HCT116 (cell line): Measurements from ENCODE around the gene ZNF438. TPM values are rescaled to one million over a fixed set of nuclear protein-coding genes. Genes with fewer than 3 reads are reported as not detected.

Experiments used
- ATAC-seq: fragments of 200-7000 bp; cut with Tn5 transposase; 2 replicates; pipeline ENCODE4 v1.9.1; 2020; ENCODE audit warnings: mild to moderate bottlenecking, moderate library complexity
- BruUV-seq: library from RNA; stranded (reverse); fragments of 400-500 nt; replicated peaks from 2 replicates; lab custom pipeline; 2021; lab: Mats Ljungman, UMichigan
- CTCF ChIA-PET: fragments of 300-600 bp; sonication (Branson Sonifier 250); formaldehyde crosslinking; loops from one replicate; lab custom pipeline; 2021; ENCODE audit warnings: antibody characterized with exemption; lab: Charles Lee
- POLR2A ChIA-PET: fragments of 300-600, 350-600 bp; sonication (Branson Sonifier 250); formaldehyde crosslinking; loops from one replicate; lab custom pipeline; 2021; ENCODE audit warnings: antibody characterized with exemption; lab: Charles Lee
- RAD21 ChIA-PET, 2 experiments: fragments of 300-600 bp; sonication (Branson Sonifier 250); formaldehyde crosslinking; loops; one replicate each; lab custom pipeline; 2023; ENCODE audit warnings: low total read pairs in 2 of 2; ENCODE audit not compliant: uncharacterized antibody in 2 of 2, unreplicated experiment in 2 of 2, low non-redundant PET in 1 of 2; lab: Charles Lee
- DNase-seq: peaks from one replicate; pipeline ENCODE4 v3.0.0-alpha.2; 2010; ENCODE audit warnings: low read depth, low spot score
- H2AFZ ChIP-seq: fragments of 200-600 bp; shearing (Covaris generic), sonication (generic); 2 replicates; pipeline ENCODE4 v1.6.1; 2017; ENCODE audit warnings: low read depth, mixed run types, mixed read lengths, antibody characterized with exemption, low read length; ENCODE audit not compliant: poor library complexity, severe bottlenecking
- H3K27ac ChIP-seq: 2 replicates; pipeline ENCODE4 v1.5.1; 2012; ENCODE audit warnings: low read depth, low read length
- H3K27me3 ChIP-seq: fragments of 200-600 bp; sonication (generic); 2 replicates; pipeline ENCODE4 v1.6.1; 2016; ENCODE audit warnings: mixed run types, low read length, mixed read lengths; ENCODE audit not compliant: insufficient read depth
- H3K36me3 ChIP-seq, 2 experiments: fragments of 200-500 bp in 1 of 2; fragments of 200-600 bp in 1 of 2; sonication (Bioruptor generic) in 1 of 2; sonication (generic) in 1 of 2; 2 replicates each; pipeline versions ENCODE4 v1.5.1 to v1.6.1; 2014 to 2016; ENCODE audit warnings: low read length in 2 of 2, inconsistent platforms in 1 of 2, mixed read lengths in 1 of 2, mixed run types in 1 of 2; ENCODE audit not compliant: insufficient read depth in 2 of 2, control insufficient read depth in 1 of 2
- H3K4me1 ChIP-seq, 2 experiments: fragments of 200-600 bp in 1 of 2; sonication (generic) in 1 of 2; 2 replicates each; pipeline versions ENCODE4 v1.5.1 to v1.6.1; 2012 to 2017; ENCODE audit warnings: low read length in 2 of 2, inconsistent platforms in 1 of 2, mild to moderate bottlenecking in 1 of 2, mixed read lengths in 1 of 2, mixed run types in 1 of 2, moderate library complexity in 1 of 2; ENCODE audit not compliant: insufficient read depth in 2 of 2, control insufficient read depth in 1 of 2
- H3K4me2 ChIP-seq: fragments of 200-600 bp; sonication (generic); 2 replicates; pipeline ENCODE4 v1.6.1; 2017; ENCODE audit warnings: mixed run types, low read length, mixed read lengths
- H3K4me3 ChIP-seq, 2 experiments: fragments of 200-600 bp in 1 of 2; sonication (generic) in 1 of 2; replicated peaks in 1 of 2; 2 replicates each; pipeline ENCODE4 v1.5.1; 2011 to 2016; ENCODE audit warnings: low read length in 2 of 2, control low read depth in 1 of 2, low read depth in 1 of 2, mild to moderate bottlenecking in 1 of 2, mixed read lengths in 1 of 2, mixed run types in 1 of 2
- H3K79me2 ChIP-seq: fragments of 200-600 bp; sonication (generic); 2 replicates; pipeline ENCODE4 v1.6.1; 2017; ENCODE audit warnings: mild to moderate bottlenecking, mixed run types, low read length, moderate library complexity, mixed read lengths; ENCODE audit not compliant: insufficient read depth
- H3K9ac ChIP-seq: fragments of 200-600 bp; sonication (generic); 2 replicates; pipeline ENCODE4 v1.6.1; 2016; ENCODE audit warnings: low read length, mixed read lengths
- H3K9me2 ChIP-seq: fragments of 200-600 bp; sonication (generic), shearing (Covaris generic); 2 replicates; pipeline ENCODE4 v1.6.1; 2017; ENCODE audit warnings: mixed run types, mild to moderate bottlenecking, moderate library complexity; ENCODE audit not compliant: insufficient read depth
- H3K9me3 ChIP-seq, 2 experiments: fragments of 200-500 bp in 1 of 2; fragments of 200-600 bp in 1 of 2; sonication (Bioruptor generic) in 1 of 2; sonication (generic) in 1 of 2; 2 replicates each; pipeline ENCODE4 v1.6.1; 2014 to 2017; ENCODE audit warnings: low read length in 2 of 2, mixed read lengths in 2 of 2, inconsistent platforms in 1 of 2, low read depth in 1 of 2, mild to moderate bottlenecking in 1 of 2, mixed run types in 1 of 2, moderate library complexity in 1 of 2; ENCODE audit not compliant: control insufficient read depth in 1 of 2, insufficient read depth in 1 of 2
- H4K20me1 ChIP-seq: fragments of 200-600 bp; sonication (generic), shearing (Covaris generic); 2 replicates; pipeline ENCODE4 v1.6.1; 2017; ENCODE audit warnings: mixed run types, mild to moderate bottlenecking, moderate library complexity; ENCODE audit not compliant: insufficient read depth
- CBX3 ChIP-seq: IDR thresholded peaks from 2 replicates; pipeline ENCODE4 v1.6.1; 2012; ENCODE audit warnings: low read depth
- CEBPB ChIP-seq: IDR thresholded peaks from 2 replicates; pipeline ENCODE4 v1.6.1; 2012; ENCODE audit warnings: low read depth
- CTCF ChIP-seq, 3 experiments: fragments of 200-600 bp in 1 of 3; sonication (generic) in 1 of 3; IDR thresholded peaks in 2 of 3; conservative IDR thresholded peaks in 1 of 3; 2 replicates each; pipeline ENCODE4 v1.5.1; 2012 to 2017; ENCODE audit warnings: low read depth in 2 of 3, low read length in 2 of 3, antibody characterized with exemption in 1 of 3, borderline replicate concordance in 1 of 3, control low read depth in 1 of 3, mild to moderate bottlenecking in 1 of 3, mixed read lengths in 1 of 3, mixed run types in 1 of 3, moderate library complexity in 1 of 3; ENCODE audit not compliant: insufficient read depth in 1 of 3
- EGR1 ChIP-seq: IDR thresholded peaks from 2 replicates; pipeline ENCODE4 v1.6.1; 2012; ENCODE audit warnings: low read depth
- ELF1 ChIP-seq: IDR thresholded peaks from 2 replicates; pipeline ENCODE4 v1.6.1; 2012; ENCODE audit warnings: low read depth, borderline replicate concordance
- EZH2 ChIP-seq: fragments of 200-600 bp; sonication (generic); IDR thresholded peaks from 2 replicates; pipeline ENCODE4 v1.6.1; 2017; ENCODE audit warnings: antibody characterized with exemption, mixed run types
- FOSL1 ChIP-seq: IDR thresholded peaks from 2 replicates; pipeline ENCODE4 v1.6.1; 2012; ENCODE audit warnings: low read depth
- JUND ChIP-seq: IDR thresholded peaks from 2 replicates; pipeline ENCODE4 v1.6.1; 2012
- POLR2A ChIP-seq: IDR thresholded peaks from 2 replicates; pipeline ENCODE4 v1.7.0; 2011; ENCODE audit warnings: borderline replicate concordance; ENCODE audit not compliant: insufficient read depth, insufficient read length; ENCODE audit errors: extremely low read depth
- RAD21 ChIP-seq: IDR thresholded peaks from 2 replicates; pipeline ENCODE4 v1.6.1; 2012; ENCODE audit warnings: low read depth, mild to moderate bottlenecking
- SP1 ChIP-seq: IDR thresholded peaks from 2 replicates; pipeline ENCODE4 v1.6.1; 2012; ENCODE audit warnings: low read depth
- TCF7L2 ChIP-seq: IDR thresholded peaks from 2 replicates; pipeline ENCODE4 v1.7.0; 2011; ENCODE audit warnings: borderline replicate concordance, inconsistent platforms; ENCODE audit not compliant: insufficient read depth, insufficient read length; ENCODE audit errors: extremely low read depth
- YY1 ChIP-seq: IDR thresholded peaks from 2 replicates; pipeline ENCODE4 v1.6.1; 2011; ENCODE audit warnings: low read length, low read depth, moderate library complexity, mild to moderate bottlenecking; ENCODE audit not compliant: insufficient replicate concordance; ENCODE audit errors: extremely low read depth
- ZBTB33 ChIP-seq: IDR thresholded peaks from 2 replicates; pipeline ENCODE4 v1.6.1; 2011; ENCODE audit warnings: mild to moderate bottlenecking, low read length, moderate library complexity; ENCODE audit not compliant: insufficient replicate concordance; ENCODE audit errors: extremely low read depth
- ZFX ChIP-seq: fragments of 450-650 bp; IDR thresholded peaks from 2 replicates; pipeline ENCODE4 v1.6.1; 2017
- intact Hi-C: fragments of 100-400 bp; cut with micrococcal nuclease; formaldehyde crosslinking; loops from 2 replicates; pipeline ENCODE4 v1.10.0; 2022
- total RNA-seq: library from RNA; stranded (reverse); gene quantifications from one replicate; pipeline ENCODE4 v1.2.1, GENCODE V29; 2021; ENCODE audit not compliant: unreplicated experiment
- TF ChIP-seq, protein P1 (sequence below): IDR thresholded peaks from 2 replicates; pipeline ENCODE4 v1.6.1; 2012
- TF ChIP-seq, protein P2 (sequence below): IDR thresholded peaks from 2 replicates; pipeline ENCODE4 v1.6.1; 2012; ENCODE audit warnings: low read depth

ZNF438 gene
- total RNA-seq, 1 experiment from 2014 or later = 3.3 TPM

GRCh38 chr10:31069411-31069810 lies 37.7 kb upstream of the ZNF438 start:
- H3K27ac ChIP-seq = no peak overlapping the region
- no peak overlapping the region for H2AFZ ChIP-seq
- H3K4me2 ChIP-seq = no peak overlapping the region
- H3K9ac ChIP-seq = no peak overlapping the region
- intact Hi-C loops = no loop called here
- H3K9me2 ChIP-seq = no peaks in the 10 kb centered on the region
- ChIA-PET RAD21 (no interaction called here), POLR2A (no interaction called here), CTCF (no interaction called here)
- no peaks in the 10 kb centered on the region for H3K9me3 ChIP-seq
- no TSS peak for BruUV-seq
- TF ChIP-seq SP1 (no peak), ZBTB33 (no peak), CTCF (IDR thresholded peaks at IDR 0.05 in 2 of 3, conservative IDR thresholded peaks at IDR 0.05 in 1 of 3; ENCODE audit: borderline replicate concordance in 1 of 3, insufficient read depth in 1 of 3, low read depth in 2 of 3, low read length in 2 of 3) (no peak), CEBPB (no peak), EZH2 (no peak), ELF1 (no peak), EGR1 (no peak), JUND (no peak), FOSL1 (no peak), POLR2A (no peak), CBX3 (no peak), RAD21 (no peak), TCF7L2 (no peak), YY1 (no peak), ZFX (no peak)
- TF ChIP-seq, protein P1, sequence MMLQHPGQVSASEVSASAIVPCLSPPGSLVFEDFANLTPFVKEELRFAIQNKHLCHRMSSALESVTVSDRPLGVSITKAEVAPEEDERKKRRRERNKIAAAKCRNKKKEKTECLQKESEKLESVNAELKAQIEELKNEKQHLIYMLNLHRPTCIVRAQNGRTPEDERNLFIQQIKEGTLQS = no peak
- TF ChIP-seq, protein P2, sequence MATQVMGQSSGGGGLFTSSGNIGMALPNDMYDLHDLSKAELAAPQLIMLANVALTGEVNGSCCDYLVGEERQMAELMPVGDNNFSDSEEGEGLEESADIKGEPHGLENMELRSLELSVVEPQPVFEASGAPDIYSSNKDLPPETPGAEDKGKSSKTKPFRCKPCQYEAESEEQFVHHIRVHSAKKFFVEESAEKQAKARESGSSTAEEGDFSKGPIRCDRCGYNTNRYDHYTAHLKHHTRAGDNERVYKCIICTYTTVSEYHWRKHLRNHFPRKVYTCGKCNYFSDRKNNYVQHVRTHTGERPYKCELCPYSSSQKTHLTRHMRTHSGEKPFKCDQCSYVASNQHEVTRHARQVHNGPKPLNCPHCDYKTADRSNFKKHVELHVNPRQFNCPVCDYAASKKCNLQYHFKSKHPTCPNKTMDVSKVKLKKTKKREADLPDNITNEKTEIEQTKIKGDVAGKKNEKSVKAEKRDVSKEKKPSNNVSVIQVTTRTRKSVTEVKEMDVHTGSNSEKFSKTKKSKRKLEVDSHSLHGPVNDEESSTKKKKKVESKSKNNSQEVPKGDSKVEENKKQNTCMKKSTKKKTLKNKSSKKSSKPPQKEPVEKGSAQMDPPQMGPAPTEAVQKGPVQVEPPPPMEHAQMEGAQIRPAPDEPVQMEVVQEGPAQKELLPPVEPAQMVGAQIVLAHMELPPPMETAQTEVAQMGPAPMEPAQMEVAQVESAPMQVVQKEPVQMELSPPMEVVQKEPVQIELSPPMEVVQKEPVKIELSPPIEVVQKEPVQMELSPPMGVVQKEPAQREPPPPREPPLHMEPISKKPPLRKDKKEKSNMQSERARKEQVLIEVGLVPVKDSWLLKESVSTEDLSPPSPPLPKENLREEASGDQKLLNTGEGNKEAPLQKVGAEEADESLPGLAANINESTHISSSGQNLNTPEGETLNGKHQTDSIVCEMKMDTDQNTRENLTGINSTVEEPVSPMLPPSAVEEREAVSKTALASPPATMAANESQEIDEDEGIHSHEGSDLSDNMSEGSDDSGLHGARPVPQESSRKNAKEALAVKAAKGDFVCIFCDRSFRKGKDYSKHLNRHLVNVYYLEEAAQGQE = no peak
- no peak for DNase-seq
- no peak for ATAC-seq
- peaks cover 0 to 13% of the 10 kb centered on the region in 2 experiments; a peak in 2 of 4 replicates for H3K4me1 ChIP-seq
- H3K36me3 ChIP-seq = no peaks in the 10 kb centered on the region
- H4K20me1 ChIP-seq = no peaks in the 10 kb centered on the region
- no peaks in the 10 kb centered on the region for H3K27me3 ChIP-seq
- H3K79me2 ChIP-seq = no peaks in the 10 kb centered on the region
- H3K4me3 ChIP-seq = no peak overlapping the region
